Keratinocyte (primary cell): ENCODE data around the gene SKP2. TPM values are rescaled to one million over a fixed set of nuclear protein-coding genes. Genes with fewer than 3 reads are reported as not detected.

Source experiments
- DNase-seq: peaks from one replicate; pipeline ENCODE4 v3.0.0-alpha.2; 2011; ENCODE audit warnings: low read depth, missing footprints, low spot score
- FAIRE-seq: peaks from 2 replicates; lab custom pipeline; 2011; peaks lifted over from hg19 to GRCh38; lab: Jason Lieb, UNC
- H2AFZ ChIP-seq: 2 replicates; pipeline ENCODE4 v1.6.0; 2012; ENCODE audit warnings: low read length, control low read depth, inconsistent platforms; ENCODE audit not compliant: control insufficient read depth
- H3K27ac ChIP-seq: 2 replicates; pipeline ENCODE4 v1.5.1; 2011; ENCODE audit warnings: low read length; ENCODE audit not compliant: control insufficient read depth, insufficient read depth
- H3K27me3 ChIP-seq: 3 replicates; pipeline ENCODE4 v1.6.0; 2011; ENCODE audit warnings: low read length; ENCODE audit not compliant: control insufficient read depth, insufficient read depth; ENCODE audit errors: extremely low read depth
- H3K36me3 ChIP-seq, 2 experiments: 2 replicates in 1 of 2; 3 replicates in 1 of 2; pipeline ENCODE4 v1.5.1; 2011; ENCODE audit warnings: low read length in 2 of 2, mild to moderate bottlenecking in 1 of 2; ENCODE audit not compliant: control insufficient read depth in 2 of 2, insufficient read depth in 2 of 2; ENCODE audit errors: extremely low read depth in 1 of 2
- H3K4me1 ChIP-seq: 3 replicates; pipeline ENCODE4 v1.5.1; 2011; ENCODE audit warnings: low read length; ENCODE audit not compliant: control insufficient read depth, insufficient read depth; ENCODE audit errors: extremely low read depth
- H3K4me2 ChIP-seq: 3 replicates; pipeline ENCODE4 v1.6.0; 2011; ENCODE audit warnings: low read depth, low read length; ENCODE audit not compliant: control insufficient read depth, insufficient read depth; ENCODE audit errors: extremely low read depth
- H3K4me3 ChIP-seq, 3 experiments: fragments of 200-600 bp in 1 of 3; sonication (generic) in 1 of 3; 2 replicates in 2 of 3; 3 replicates in 1 of 3; pipeline ENCODE4 v1.5.1; 2011 to 2016; ENCODE audit warnings: low read length in 3 of 3, mild to moderate bottlenecking in 3 of 3, control low read depth in 2 of 3, inconsistent platforms in 1 of 3, low read depth in 1 of 3, mixed read lengths in 1 of 3, mixed run types in 1 of 3, moderate library complexity in 1 of 3; ENCODE audit not compliant: control insufficient read depth in 2 of 3, insufficient read depth in 2 of 3; ENCODE audit errors: extremely low read depth in 1 of 3
- H3K79me2 ChIP-seq: 2 replicates; pipeline ENCODE4 v1.6.0; 2012; ENCODE audit warnings: low read length; ENCODE audit not compliant: control insufficient read depth, insufficient read depth
- H3K9ac ChIP-seq: 3 replicates; pipeline ENCODE4 v1.6.0; 2011; ENCODE audit warnings: low read length; ENCODE audit not compliant: control insufficient read depth, insufficient read depth; ENCODE audit errors: extremely low read depth
- H3K9me1 ChIP-seq: 3 replicates; pipeline ENCODE4 v1.6.0; 2011; ENCODE audit warnings: low read length; ENCODE audit not compliant: control insufficient read depth, insufficient read depth; ENCODE audit errors: extremely low read depth
- H3K9me3 ChIP-seq: 2 replicates; pipeline ENCODE4 v1.5.1; 2012; ENCODE audit warnings: low read depth, low read length; ENCODE audit not compliant: control insufficient read depth
- H4K20me1 ChIP-seq: 3 replicates; pipeline ENCODE4 v1.6.0; 2011; ENCODE audit warnings: low read length; ENCODE audit not compliant: control insufficient read depth, insufficient read depth; ENCODE audit errors: extremely low read depth
- CTCF ChIP-seq, 3 experiments: IDR thresholded peaks in 1 of 3; conservative IDR thresholded peaks in 1 of 3; optimal IDR thresholded peaks in 1 of 3; 2 replicates in 2 of 3; 3 replicates in 1 of 3; pipeline versions ENCODE3 to v1.5.1; 2011; ENCODE audit warnings: low read length in 3 of 3, mild to moderate bottlenecking in 3 of 3, moderate library complexity in 2 of 3, control low read depth in 1 of 3, inconsistent platforms in 1 of 3; ENCODE audit not compliant: insufficient read depth in 2 of 3; ENCODE audit errors: extremely low read depth in 1 of 3
- EZH2 ChIP-seq: IDR thresholded peaks from one replicate; pipeline ENCODE4 v1.6.1; 2012; ENCODE audit warnings: inconsistent platforms, mild to moderate bottlenecking, low read length, moderate library complexity
- dilution Hi-C: fragments of 300-500 bp; cut with MboI; formaldehyde crosslinking; loops from one replicate; pipeline ENCODE4 v1.7.0; 2020; ENCODE audit warnings: low sequenced_read_pairs; ENCODE audit not compliant: extremely low pct_ligation_motif_present
- polyA plus RNA-seq, 5 experiments: library from polyadenylated mRNA; depleted of rRNA in 3 of 5; stranded (reverse) in 3 of 5; stranded (forward) in 1 of 5; unstranded in 1 of 5; fragments of >200 nt; gene quantifications; 1 replicate in 1 of 5; 2 replicates in 3 of 5; 3 replicates in 1 of 5; pipeline versions ENCODE4 v1.2.1 to v1.2.3, GENCODE V29; 2011 to 2012; ENCODE audit warnings: missing spikeins in 2 of 5, low read depth in 1 of 5, low replicate concordance in 1 of 5

The SKP2 gene
- polyA plus RNA-seq, 1 donor (not counting 4 experiments of a cell fraction or from before 2014, with no cell fraction given): 34.6 TPM

GRCh38 chr5:36177154-36177553 is 25.2 kb downstream of the SKP2 start:
- H3K27ac ChIP-seq: no peak overlapping the region
- no peaks in the 10 kb centered on the region for H3K9me1 ChIP-seq
- TF ChIP-seq CTCF (optimal IDR thresholded peaks at IDR 0.05 in 1 of 3, IDR thresholded peaks at IDR 0.05 in 1 of 3, conservative IDR thresholded peaks at IDR 0.05 in 1 of 3; ENCODE audit: extremely low read depth in 1 of 3, insufficient read depth in 2 of 3, low read length in 3 of 3) (no peak), EZH2 (no peak)
- no peak overlapping the region for H3K9ac ChIP-seq
- peaks cover 23 to 29% of the 10 kb centered on the region in 2 experiments for H3K36me3 ChIP-seq
- no peaks in the 10 kb centered on the region for H3K4me1 ChIP-seq
- DNase-seq (no peak), FAIRE-seq (no peak)
- no peak overlapping the region for H3K4me3 ChIP-seq
- no peaks in the 10 kb centered on the region for H3K27me3 ChIP-seq
- H3K9me3 ChIP-seq: no peaks in the 10 kb centered on the region
- H3K79me2 ChIP-seq: no peaks in the 10 kb centered on the region
- no peak overlapping the region for H2AFZ ChIP-seq
- H3K4me2 ChIP-seq: no peak overlapping the region
- dilution Hi-C loops: no loop called here
- H4K20me1 ChIP-seq: no peaks in the 10 kb centered on the region

- H3K36me3 ChIP-seq: peaks cover 23 to 27% of the 10 kb centered on the region in 2 experiments
- H2AFZ ChIP-seq: no peak overlapping the region
- no peak overlapping the region for H3K27ac ChIP-seq
- no peaks in the 10 kb centered on the region for H3K79me2 ChIP-seq
- no peaks in the 10 kb centered on the region for H3K4me1 ChIP-seq
- no peak for DNase-seq
- H3K9me3 ChIP-seq: no peaks in the 10 kb centered on the region
- dilution Hi-C loops: no loop called here
- TF ChIP-seq CTCF (optimal IDR thresholded peaks at IDR 0.05 in 1 of 3, IDR thresholded peaks at IDR 0.05 in 1 of 3, conservative IDR thresholded peaks at IDR 0.05 in 1 of 3; ENCODE audit: extremely low read depth in 1 of 3, insufficient read depth in 2 of 3, low read length in 3 of 3) (peak in 2 of 3 experiments; percentile 25 to 47), EZH2 (no peak)
- no peaks in the 10 kb centered on the region for H4K20me1 ChIP-seq
- no peak overlapping the region for H3K4me2 ChIP-seq
- H3K9ac ChIP-seq: no peak overlapping the region
- H3K9me1 ChIP-seq: no peaks in the 10 kb centered on the region
- H3K4me3 ChIP-seq: no peak overlapping the region
- FAIRE-seq: peak; percentile 74
- no peaks in the 10 kb centered on the region for H3K27me3 ChIP-seq
These were observed 26.0 kb downstream of the SKP2 start for GRCh38 chr5:36177715-36178523.
